ENCODE results near the gene EIF4H.
"Not testable (repeated sequence)": the region's sequence is repeated elsewhere in the genome, so short reads cannot be mapped to it uniquely, and the experiment has no call there.

EIF4H gene

GRCh38 chr7:74173866-74174605 lies at the start of gene EIF4H:
TSS of gene EIF4H (plus strand) at chr7:74174356. CDS start at chr7:74174384, 28 bp downstream.
- peak; percentile 87 for DNase-seq (ENCODE audit: low read depth)

- DNase-seq (ENCODE audit: low read depth), result no peak
These were observed 47.8 kb upstream of the EIF4H start for GRCh38 chr7:74126220-74126880.

GRCh38 chr7:74129887-74130286 lies 44.3 kb upstream of the EIF4H start:
- DNase-seq (ENCODE audit: low read depth), result no peak

- DNase-seq (ENCODE audit: low read depth), result no peak
These were observed 43.6 kb upstream of the EIF4H start for GRCh38 chr7:74130518-74130917.

- no peak for DNase-seq (ENCODE audit: low read depth)
These were observed 40.0 kb upstream of the EIF4H start for GRCh38 chr7:74134117-74134620.

GRCh38 chr7:74138334-74138867 lies 35.8 kb upstream of the EIF4H start:
- DNase-seq (ENCODE audit: low read depth), result no peak

- DNase-seq (ENCODE audit: low read depth), result no peak
These were observed 35.0 kb upstream of the EIF4H start for GRCh38 chr7:74138945-74139843.

GRCh38 chr7:74141705-74142104 lies 32.5 kb upstream of the EIF4H start:
- DNase-seq (ENCODE audit: low read depth), result no peak

- DNase-seq (ENCODE audit: low read depth), result no peak
These were observed 30.8 kb upstream of the EIF4H start for GRCh38 chr7:74143383-74143782.

- DNase-seq (ENCODE audit: low read depth), result no peak
These were observed 25.7 kb upstream of the EIF4H start for GRCh38 chr7:74148491-74148890.

- no peak for DNase-seq (ENCODE audit: low read depth)
These were observed 25.1 kb upstream of the EIF4H start for GRCh38 chr7:74149071-74149470.

- DNase-seq (ENCODE audit: low read depth), result no peak
These were observed 24.6 kb upstream of the EIF4H start for GRCh38 chr7:74149603-74150002.

- DNase-seq (ENCODE audit: low read depth), result no peak
These were observed 20.4 kb upstream of the EIF4H start for GRCh38 chr7:74153736-74154135.

- DNase-seq (ENCODE audit: low read depth), result no peak
These were observed 18.3 kb upstream of the EIF4H start for GRCh38 chr7:74155810-74156395.

- no peak for DNase-seq (ENCODE audit: low read depth)
These were observed 16.6 kb upstream of the EIF4H start for GRCh38 chr7:74157605-74158004.

GRCh38 chr7:74164985-74165456 lies 9.1 kb upstream of the EIF4H start:
- no peak for DNase-seq (ENCODE audit: low read depth)

- DNase-seq (ENCODE audit: low read depth), result no peak
These were observed 8.1 kb upstream of the EIF4H start for GRCh38 chr7:74165867-74166593.

- DNase-seq (ENCODE audit: low read depth), result not testable (repeated sequence)
These were observed 6.8 kb upstream of the EIF4H start for GRCh38 chr7:74167324-74167723.

GRCh38 chr7:74173074-74173473 lies 1.1 kb upstream of the EIF4H start:
- DNase-seq (ENCODE audit: low read depth), result no peak

GRCh38 chr7:74173491-74173865 lies 678 bp upstream of the EIF4H start:
- DNase-seq (ENCODE audit: low read depth), result no peak

GRCh38 chr7:74174606-74175082 lies 488 bp downstream of the EIF4H start:
- peak; percentile 30 for DNase-seq (ENCODE audit: low read depth)
